Tibial nerve (tissue), 4 donors: ENCODE results near the gene ADAT3.

Experiments
- EP300 ChIP-seq, 2 donors: sonication (generic); formaldehyde crosslinking; IDR thresholded peaks; one replicate each; pipeline ENCODE4 v1.6.1; 2017; ENCODE audit warnings: antibody characterized with exemption in 2 of 2, mild to moderate bottlenecking in 1 of 2
- TF ChIP-seq, protein P1 (sequence below), 5 experiments: fragments of 200-600 bp in 3 of 5; fragments of 450-650 bp in 2 of 5; sonication (generic) in 3 of 5; IDR thresholded peaks; one replicate each; pipeline ENCODE4 v1.5.1; 2016 to 2019; ENCODE audit warnings: antibody characterized with exemption in 5 of 5, mild to moderate bottlenecking in 3 of 5, moderate library complexity in 2 of 5

DNA sequence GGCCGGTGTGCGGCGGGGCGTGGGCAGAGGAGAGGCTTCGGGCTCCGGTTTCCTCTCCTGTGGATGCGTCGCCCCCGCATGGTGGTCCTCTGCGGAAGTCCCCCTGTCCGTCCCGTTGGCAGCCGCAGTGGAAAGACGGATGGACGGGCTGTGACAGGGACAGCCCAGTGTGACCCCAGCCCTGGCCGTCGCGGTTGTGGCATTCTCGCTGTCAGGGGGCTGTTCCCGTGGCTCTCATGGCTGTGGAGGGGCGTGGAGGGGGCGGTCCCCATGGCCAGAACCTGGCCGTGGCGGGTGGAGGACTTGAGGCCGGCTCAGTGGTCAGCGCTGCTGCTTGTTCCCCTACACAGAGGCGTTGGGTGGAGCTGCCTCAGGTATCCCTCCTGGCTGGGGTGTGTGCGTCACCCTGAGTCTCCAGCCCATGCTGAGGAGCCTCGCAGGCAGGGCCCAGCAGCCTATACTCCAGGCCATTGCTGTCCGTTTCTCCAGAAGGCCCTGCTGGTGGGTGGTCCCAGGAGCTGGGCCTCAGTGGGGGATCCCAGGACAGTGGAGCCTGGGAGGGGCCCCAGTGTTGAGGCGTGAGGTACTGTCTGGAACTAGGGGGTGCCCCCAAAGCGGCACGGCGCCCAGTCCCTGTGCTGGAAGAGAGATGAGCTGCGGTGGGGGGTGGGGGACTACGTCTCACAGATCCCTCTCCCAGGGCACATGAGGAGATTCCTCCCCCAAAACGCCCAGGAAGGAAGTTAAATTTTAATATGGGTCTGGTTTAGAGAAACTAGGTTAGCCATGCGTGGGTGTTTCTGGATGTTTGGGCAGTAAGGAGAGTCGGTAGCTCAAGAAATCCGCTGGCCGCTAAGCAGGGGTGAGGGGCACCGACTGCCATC lies 56.0 kb downstream of the ADAT3 start:
- TF ChIP-seq, protein P1, sequence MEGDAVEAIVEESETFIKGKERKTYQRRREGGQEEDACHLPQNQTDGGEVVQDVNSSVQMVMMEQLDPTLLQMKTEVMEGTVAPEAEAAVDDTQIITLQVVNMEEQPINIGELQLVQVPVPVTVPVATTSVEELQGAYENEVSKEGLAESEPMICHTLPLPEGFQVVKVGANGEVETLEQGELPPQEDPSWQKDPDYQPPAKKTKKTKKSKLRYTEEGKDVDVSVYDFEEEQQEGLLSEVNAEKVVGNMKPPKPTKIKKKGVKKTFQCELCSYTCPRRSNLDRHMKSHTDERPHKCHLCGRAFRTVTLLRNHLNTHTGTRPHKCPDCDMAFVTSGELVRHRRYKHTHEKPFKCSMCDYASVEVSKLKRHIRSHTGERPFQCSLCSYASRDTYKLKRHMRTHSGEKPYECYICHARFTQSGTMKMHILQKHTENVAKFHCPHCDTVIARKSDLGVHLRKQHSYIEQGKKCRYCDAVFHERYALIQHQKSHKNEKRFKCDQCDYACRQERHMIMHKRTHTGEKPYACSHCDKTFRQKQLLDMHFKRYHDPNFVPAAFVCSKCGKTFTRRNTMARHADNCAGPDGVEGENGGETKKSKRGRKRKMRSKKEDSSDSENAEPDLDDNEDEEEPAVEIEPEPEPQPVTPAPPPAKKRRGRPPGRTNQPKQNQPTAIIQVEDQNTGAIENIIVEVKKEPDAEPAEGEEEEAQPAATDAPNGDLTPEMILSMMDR (IDR thresholded peaks at IDR 0.05), result no peak
- TF ChIP-seq EP300 (IDR thresholded peaks at IDR 0.05), result no peak
